Skeletal muscle cell (primary cell): Measurements from ENCODE around the gene CERCAM.

Experiments
- DNase-seq: peaks from one replicate; pipeline ENCODE4 v3.0.0-alpha.2; 2010; ENCODE audit warnings: low read depth
- H3K4me3 ChIP-seq: 2 replicates; pipeline ENCODE4 v1.5.1; 2011; ENCODE audit warnings: low read depth, mild to moderate bottlenecking, control low read depth, low read length, moderate library complexity

CERCAM gene, protein sequence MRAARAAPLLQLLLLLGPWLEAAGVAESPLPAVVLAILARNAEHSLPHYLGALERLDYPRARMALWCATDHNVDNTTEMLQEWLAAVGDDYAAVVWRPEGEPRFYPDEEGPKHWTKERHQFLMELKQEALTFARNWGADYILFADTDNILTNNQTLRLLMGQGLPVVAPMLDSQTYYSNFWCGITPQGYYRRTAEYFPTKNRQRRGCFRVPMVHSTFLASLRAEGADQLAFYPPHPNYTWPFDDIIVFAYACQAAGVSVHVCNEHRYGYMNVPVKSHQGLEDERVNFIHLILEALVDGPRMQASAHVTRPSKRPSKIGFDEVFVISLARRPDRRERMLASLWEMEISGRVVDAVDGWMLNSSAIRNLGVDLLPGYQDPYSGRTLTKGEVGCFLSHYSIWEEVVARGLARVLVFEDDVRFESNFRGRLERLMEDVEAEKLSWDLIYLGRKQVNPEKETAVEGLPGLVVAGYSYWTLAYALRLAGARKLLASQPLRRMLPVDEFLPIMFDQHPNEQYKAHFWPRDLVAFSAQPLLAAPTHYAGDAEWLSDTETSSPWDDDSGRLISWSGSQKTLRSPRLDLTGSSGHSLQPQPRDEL

DNA sequence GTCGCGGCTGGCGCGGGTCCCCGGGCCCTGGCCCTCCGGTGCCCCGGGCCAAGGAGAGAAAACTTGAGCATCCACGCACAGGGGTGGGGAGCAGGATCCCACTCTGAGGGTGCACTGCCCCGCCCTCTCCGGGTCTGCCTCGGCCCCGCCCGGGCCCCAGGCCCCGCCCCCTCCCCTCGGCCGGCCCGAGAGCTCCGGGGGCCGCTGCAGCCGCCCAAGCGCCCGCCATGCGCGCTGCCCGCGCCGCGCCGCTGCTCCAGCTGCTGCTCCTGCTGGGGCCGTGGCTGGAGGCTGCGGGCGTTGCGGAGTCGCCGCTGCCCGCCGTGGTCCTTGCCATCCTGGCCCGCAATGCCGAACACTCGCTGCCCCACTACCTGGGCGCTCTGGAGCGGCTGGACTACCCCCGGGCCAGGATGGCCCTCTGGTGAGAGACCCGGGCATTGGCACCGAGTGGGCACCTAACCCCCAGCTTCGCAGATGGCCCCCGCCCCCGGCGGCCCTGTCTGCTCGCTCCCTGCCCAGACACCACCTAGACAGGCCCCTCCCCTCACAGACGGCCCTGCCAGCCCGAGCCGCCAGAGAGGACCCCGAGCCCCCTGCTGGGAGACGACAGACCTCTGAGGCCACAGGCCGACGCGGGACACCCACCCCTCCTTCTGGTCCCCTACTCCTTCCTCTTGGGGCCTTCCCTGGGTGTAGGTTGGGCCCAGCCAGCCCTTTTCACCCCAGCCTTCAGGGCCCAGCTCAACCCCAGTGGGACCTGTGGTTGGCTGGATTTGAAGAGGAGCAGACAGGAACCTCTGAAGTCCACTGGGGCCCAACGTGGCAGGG is at the start of gene CERCAM:
Gene CERCAM, plus strand, starts transcription at position 207 of the 831 bp plus-strand sequence. Its CDS starts 21 bp downstream, at position 228.
- DNase-seq = no peak
- H3K4me3 ChIP-seq = peak within 1 kb of the TSS; percentile 89

- no peak for DNase-seq
- H3K4me3 ChIP-seq = peak overlapping the region; percentile 97
These were observed 49.0 kb upstream of the CERCAM start for GRCh38 chr9:128371630-128372117.

- DNase-seq = no peak
- peak overlapping the region; percentile 97 for H3K4me3 ChIP-seq
These were observed 48.4 kb upstream of the CERCAM start for GRCh38 chr9:128372188-128372641.

GRCh38 chr9:128372784-128373183 is 47.9 kb upstream of the CERCAM start:
- DNase-seq = no peak

GRCh38 chr9:128374221-128374675 is 46.4 kb upstream of the CERCAM start:
- no peak for DNase-seq
- no peak overlapping the region for H3K4me3 ChIP-seq

More at GRCh38 chr9:128372784-128373183, 47.9 kb upstream of the CERCAM start:
- no peak overlapping the region for H3K4me3 ChIP-seq

DNA sequence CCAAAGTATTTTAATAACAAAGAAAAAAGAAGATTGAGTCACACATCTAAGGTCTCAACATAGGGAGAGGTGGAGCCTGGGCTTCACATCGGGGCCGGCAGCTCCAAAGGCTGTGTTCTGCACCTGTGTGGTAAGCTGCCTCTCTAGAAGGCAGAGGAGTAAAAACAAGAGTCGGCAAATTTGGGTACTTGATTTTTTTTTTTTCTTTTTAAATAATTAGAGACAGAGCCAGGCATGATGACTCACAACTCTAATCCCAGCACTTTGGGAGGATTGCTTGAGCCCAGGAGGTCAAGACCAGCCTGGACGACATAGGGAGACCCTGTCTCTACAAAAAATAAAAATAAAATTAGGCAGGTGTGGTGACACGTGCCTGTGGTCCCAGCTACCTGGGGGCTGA is 44.8 kb upstream of the CERCAM start:
- H3K4me3 ChIP-seq = no peak overlapping the region
- DNase-seq = no peak

DNA sequence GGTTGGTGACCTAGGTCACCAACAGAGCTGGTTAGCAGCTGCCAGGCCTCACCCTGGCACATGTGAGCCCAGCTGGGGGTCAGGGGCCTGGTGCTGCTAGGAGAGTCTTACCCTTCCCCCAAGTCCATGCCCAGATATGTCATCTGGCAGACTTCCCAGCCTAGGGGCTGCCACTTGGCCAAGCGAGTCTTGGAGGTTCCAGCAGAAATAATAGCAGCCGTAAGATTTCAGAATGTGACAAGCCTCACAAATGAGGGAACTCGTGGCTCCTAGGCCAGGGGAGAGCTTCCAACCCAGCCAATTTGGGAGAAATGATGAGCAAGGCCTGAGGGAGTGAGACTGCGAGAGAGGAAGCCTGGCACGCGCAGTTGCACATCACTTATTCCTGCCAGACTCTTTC is 38.4 kb upstream of the CERCAM start:
- no peak for DNase-seq

GRCh38 chr9:128383007-128383753 is 37.5 kb upstream of the CERCAM start:
- no peak overlapping the region for H3K4me3 ChIP-seq
- no peak for DNase-seq

More for the DNA sequence above, 38.4 kb upstream of the CERCAM start:
- no peak overlapping the region for H3K4me3 ChIP-seq

DNA sequence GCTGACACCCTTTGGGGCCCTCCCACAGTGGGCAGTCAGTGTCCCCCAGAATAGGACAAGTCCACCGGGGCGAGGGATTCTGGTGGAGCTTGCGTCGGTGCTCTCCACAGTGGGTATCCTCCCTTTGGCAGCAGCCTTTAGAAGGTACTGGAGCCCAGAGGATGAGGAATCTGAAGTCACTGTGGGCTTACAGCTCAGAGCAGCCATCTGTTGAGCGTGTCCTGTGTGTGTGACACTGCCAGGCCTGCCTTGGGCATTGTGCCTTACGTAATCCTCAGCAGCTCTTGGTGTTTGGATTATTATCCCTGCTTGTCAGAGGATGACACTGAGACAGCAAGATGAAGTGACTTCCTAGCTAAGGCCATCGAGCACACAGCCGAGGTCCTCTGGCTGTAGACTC is 36.9 kb upstream of the CERCAM start:
- no peak for DNase-seq
- H3K4me3 ChIP-seq = no peak overlapping the region

DNA sequence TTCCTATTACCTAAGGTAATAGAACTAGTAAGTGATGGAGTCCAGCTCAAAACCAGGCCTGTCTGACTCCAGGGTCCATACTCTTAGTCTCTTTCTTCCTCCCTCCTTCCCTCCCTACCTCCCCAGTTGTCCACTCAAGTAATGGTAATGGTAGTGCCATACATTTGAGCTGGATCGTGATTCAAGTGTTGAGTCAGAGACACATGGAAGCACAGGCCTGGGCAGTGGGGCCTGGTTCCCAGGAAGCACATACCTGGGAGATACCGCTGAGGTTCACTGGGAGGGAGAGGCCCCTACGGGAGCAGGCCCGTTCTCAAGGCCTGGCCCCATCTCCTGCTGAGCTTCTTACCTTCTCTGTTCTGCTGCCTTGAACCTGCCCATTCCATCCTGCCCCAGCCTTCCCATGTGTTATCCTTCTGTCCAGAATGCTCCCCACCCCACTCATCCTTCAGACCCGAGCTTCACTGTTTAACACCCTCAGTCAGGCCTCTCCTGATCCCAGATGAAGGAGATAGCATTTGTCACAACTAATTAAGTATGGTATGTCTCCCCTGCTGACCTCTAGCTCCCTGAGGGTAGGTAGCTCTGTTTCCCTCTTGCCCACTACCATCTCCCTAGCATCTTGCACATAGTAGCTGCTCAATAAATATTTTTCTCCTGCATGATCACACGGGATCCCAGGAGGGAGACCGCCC is 35.7 kb upstream of the CERCAM start:
- DNase-seq = no peak
- H3K4me3 ChIP-seq = no peak overlapping the region

- no peak overlapping the region for H3K4me3 ChIP-seq
These were observed 34.9 kb upstream of the CERCAM start for GRCh38 chr9:128385496-128386460.

GRCh38 chr9:128388150-128388549 is 32.5 kb upstream of the CERCAM start:
- H3K4me3 ChIP-seq = no peak overlapping the region
- DNase-seq = no peak

More at GRCh38 chr9:128385496-128386460, 34.9 kb upstream of the CERCAM start:
- DNase-seq = no peak

GRCh38 chr9:128389395-128390149 is 31.1 kb upstream of the CERCAM start:
- DNase-seq = no peak
- H3K4me3 ChIP-seq = no peak overlapping the region

DNA sequence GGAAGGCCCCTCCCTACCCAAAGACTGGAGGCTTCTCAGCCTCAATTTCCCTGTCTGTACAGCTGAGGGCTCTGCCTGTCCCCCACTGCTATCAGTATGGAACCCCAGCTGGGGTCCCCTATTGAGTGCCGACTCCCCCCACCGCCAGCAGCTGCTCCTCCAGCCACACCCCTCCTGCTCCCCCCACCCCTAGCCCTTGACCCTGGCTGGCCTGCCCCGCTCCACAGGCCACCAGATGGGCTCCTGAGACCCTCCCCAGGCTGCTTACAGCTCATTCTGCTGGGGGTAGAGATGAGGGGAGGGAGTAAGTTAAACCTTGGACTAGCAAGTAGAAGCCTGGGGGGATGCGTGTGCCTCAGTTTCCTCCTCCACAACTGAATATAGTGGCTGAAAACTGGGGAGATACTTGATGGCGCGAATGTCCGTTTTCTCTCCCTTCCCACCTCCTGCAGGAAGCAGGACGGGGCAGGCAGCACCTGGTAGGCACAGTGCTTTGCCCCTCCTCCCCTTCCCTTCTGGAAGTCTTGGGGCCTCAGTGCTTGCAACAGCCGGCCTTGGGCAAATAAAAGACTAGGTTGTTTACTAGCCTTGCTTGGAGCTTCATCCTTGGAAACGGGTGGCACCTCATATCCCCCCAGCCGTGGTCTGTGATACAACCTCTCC is 30.4 kb upstream of the CERCAM start:
- no peak for DNase-seq
- H3K4me3 ChIP-seq = no peak overlapping the region

GRCh38 chr9:128390813-128391711 is 29.6 kb upstream of the CERCAM start:
- no peak overlapping the region for H3K4me3 ChIP-seq
- no peak for DNase-seq
